OCI-LY7 (cell line): ENCODE measurements around the gene PDHA2. TPM values are rescaled to one million over a fixed set of nuclear protein-coding genes. Genes with fewer than 3 reads are reported as not detected.

Experiments
- BruUV-seq: library from RNA; stranded (reverse); fragments of 400-500 nt; replicated peaks from 2 replicates; lab custom pipeline; 2021; lab: Mats Ljungman, UMichigan
- CTCF ChIA-PET: fragments of 300-600 bp; sonication (Branson Sonifier 250); formaldehyde crosslinking; loops from one replicate; lab custom pipeline; 2022; ENCODE audit warnings: antibody characterized with exemption; ENCODE audit not compliant: unreplicated experiment; lab: Charles Lee
- POLR2A ChIA-PET: fragments of 300-600 bp; sonication (Branson Sonifier 250); formaldehyde crosslinking; loops from one replicate; lab custom pipeline; 2022; ENCODE audit warnings: antibody characterized with exemption; lab: Charles Lee
- DNase-seq: peaks from one replicate; pipeline ENCODE4 v3.0.0-alpha.2; 2015; ENCODE audit warnings: low spot score
- H2AFZ ChIP-seq: fragments of 200-600 bp; sonication (generic), shearing (Covaris generic); 2 replicates; pipeline ENCODE4 v1.6.1; 2014; ENCODE audit warnings: mild to moderate bottlenecking, antibody characterized with exemption, low read length, moderate library complexity
- H3K27ac ChIP-seq: fragments of 200-600 bp; sonication (generic); 2 replicates; pipeline ENCODE4 v1.5.1; 2014; ENCODE audit warnings: mixed run types, low read depth, mild to moderate bottlenecking, moderate library complexity, low read length, inconsistent platforms; ENCODE audit not compliant: poor library complexity, severe bottlenecking
- H3K36me3 ChIP-seq: fragments of 200-600 bp; sonication (generic); 2 replicates; pipeline ENCODE4 v1.6.1; 2014; ENCODE audit warnings: mild to moderate bottlenecking, antibody characterized with exemption, low read length, moderate library complexity, mixed read lengths; ENCODE audit not compliant: insufficient read depth
- H3K4me1 ChIP-seq: fragments of 200-600 bp; sonication (generic); 2 replicates; pipeline ENCODE4 v1.5.1; 2014; ENCODE audit warnings: mild to moderate bottlenecking, low read length; ENCODE audit not compliant: insufficient read depth, poor library complexity, severe bottlenecking
- H3K4me2 ChIP-seq: fragments of 200-600 bp; sonication (generic); 2 replicates; pipeline ENCODE4 v1.6.1; 2014; ENCODE audit warnings: mild to moderate bottlenecking, low read length
- H3K4me3 ChIP-seq: fragments of 200-600 bp; sonication (generic); 2 replicates; pipeline ENCODE4 v1.5.1; 2014; ENCODE audit warnings: mild to moderate bottlenecking, low read depth, low read length; ENCODE audit not compliant: poor library complexity, severe bottlenecking
- H3K79me2 ChIP-seq: fragments of 200-600 bp; sonication (generic); 2 replicates; pipeline ENCODE4 v1.6.1; 2016; ENCODE audit warnings: low read depth, mild to moderate bottlenecking, low read length, moderate library complexity, mixed read lengths; ENCODE audit not compliant: insufficient read depth
- H3K9me2 ChIP-seq: fragments of 200-600 bp; sonication (generic); 2 replicates; pipeline ENCODE4 v1.6.1; 2016; ENCODE audit warnings: mild to moderate bottlenecking, low read length, mixed read lengths; ENCODE audit not compliant: insufficient read depth
- H3K9me3 ChIP-seq: fragments of 200-600 bp; sonication (generic); 2 replicates; pipeline ENCODE4 v1.6.1; 2014; ENCODE audit warnings: mild to moderate bottlenecking, mixed run types, low read length, mixed read lengths
- H4K20me1 ChIP-seq: fragments of 200-600 bp; sonication (generic); 2 replicates; pipeline ENCODE4 v1.6.1; 2014; ENCODE audit warnings: mild to moderate bottlenecking, antibody characterized with exemption, low read length, moderate library complexity, mixed read lengths; ENCODE audit not compliant: insufficient read depth
- EZH2phosphoT487 ChIP-seq: fragments of 200-600 bp; sonication (generic); IDR thresholded peaks from 2 replicates; pipeline ENCODE4 v1.6.1; 2018; ENCODE audit warnings: low read depth, borderline replicate concordance, mild to moderate bottlenecking, mixed run types, antibody characterized with exemption, low read length, moderate library complexity, mixed read lengths
- intact Hi-C: fragments of 100-400 bp; cut with micrococcal nuclease; formaldehyde crosslinking; loops from one replicate; pipeline ENCODE4 v1.10.0; 2022; ENCODE audit not compliant: unreplicated experiment
- small RNA-seq: library from RNA; depleted of rRNA; stranded (forward); fragments of <200 nt; gene quantifications from one replicate; pipeline ENCODE3, GENCODE V24; 2014
- total RNA-seq, 2 experiments: library from RNA; depleted of rRNA in 1 of 2; stranded (reverse); fragments of >200 nt in 1 of 2; shearing (Covaris generic) in 1 of 2; gene quantifications; 2 replicates each; pipeline ENCODE4 v1.2.3, GENCODE V29; 2014 to 2022
- TF ChIP-seq, protein P1 (sequence below): fragments of 200-600 bp; sonication (generic); conservative IDR thresholded peaks from 2 replicates; pipeline ENCODE4 v1.5.1; 2014; ENCODE audit warnings: mild to moderate bottlenecking, antibody characterized with exemption, low read length, moderate library complexity, mixed read lengths

PDHA2 gene
- total RNA-seq, 2 experiments from 2014 or later = not detected

DNA sequence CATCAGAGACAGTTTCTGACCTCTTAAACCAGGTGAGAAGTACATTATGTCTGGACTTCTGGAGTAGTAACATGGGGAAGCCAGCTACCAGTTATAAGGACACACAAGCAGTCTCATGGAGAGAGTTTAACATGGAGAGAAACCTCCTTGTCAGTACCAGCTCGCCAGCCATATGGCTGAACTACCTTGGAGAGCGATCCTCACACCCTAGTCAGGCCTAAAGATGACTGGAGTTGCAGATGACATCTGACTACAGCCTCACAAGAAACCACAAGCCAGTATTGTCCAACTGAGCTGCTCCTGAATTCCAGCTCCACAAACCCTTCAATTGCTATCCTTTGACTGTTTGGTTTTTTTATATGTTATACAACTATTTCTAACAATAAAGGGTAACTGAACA, 49.8 kb downstream of the PDHA2 start:
- CTCF ChIA-PET = no interaction called here
- no peaks in the 10 kb centered on the region for H3K9me2 ChIP-seq
- POLR2A ChIA-PET = interaction anchor here (0.6 kb wide), 1 partner anchor 1795 kb away, joined by 3 read pairs; no protein-coding TSS in a partner anchor
- H3K4me1 ChIP-seq = no peaks in the 10 kb centered on the region
- no peaks in the 10 kb centered on the region for H3K79me2 ChIP-seq
- H3K4me3 ChIP-seq = no peak overlapping the region
- no peak overlapping the region for H2AFZ ChIP-seq
- no peak overlapping the region for H3K27ac ChIP-seq
- H3K4me2 ChIP-seq = no peak overlapping the region
- H4K20me1 ChIP-seq = no peaks in the 10 kb centered on the region
- no peaks in the 10 kb centered on the region for H3K9me3 ChIP-seq
- no peak for TF ChIP-seq EZH2phosphoT487
- TF ChIP-seq, protein P1, sequence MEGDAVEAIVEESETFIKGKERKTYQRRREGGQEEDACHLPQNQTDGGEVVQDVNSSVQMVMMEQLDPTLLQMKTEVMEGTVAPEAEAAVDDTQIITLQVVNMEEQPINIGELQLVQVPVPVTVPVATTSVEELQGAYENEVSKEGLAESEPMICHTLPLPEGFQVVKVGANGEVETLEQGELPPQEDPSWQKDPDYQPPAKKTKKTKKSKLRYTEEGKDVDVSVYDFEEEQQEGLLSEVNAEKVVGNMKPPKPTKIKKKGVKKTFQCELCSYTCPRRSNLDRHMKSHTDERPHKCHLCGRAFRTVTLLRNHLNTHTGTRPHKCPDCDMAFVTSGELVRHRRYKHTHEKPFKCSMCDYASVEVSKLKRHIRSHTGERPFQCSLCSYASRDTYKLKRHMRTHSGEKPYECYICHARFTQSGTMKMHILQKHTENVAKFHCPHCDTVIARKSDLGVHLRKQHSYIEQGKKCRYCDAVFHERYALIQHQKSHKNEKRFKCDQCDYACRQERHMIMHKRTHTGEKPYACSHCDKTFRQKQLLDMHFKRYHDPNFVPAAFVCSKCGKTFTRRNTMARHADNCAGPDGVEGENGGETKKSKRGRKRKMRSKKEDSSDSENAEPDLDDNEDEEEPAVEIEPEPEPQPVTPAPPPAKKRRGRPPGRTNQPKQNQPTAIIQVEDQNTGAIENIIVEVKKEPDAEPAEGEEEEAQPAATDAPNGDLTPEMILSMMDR = no peak
- BruUV-seq = no TSS peak
- no peaks in the 10 kb centered on the region for H3K36me3 ChIP-seq
- intact Hi-C loops = no loop called here
- DNase-seq = no peak

Small RNAs within 50 kb of the gene (small RNA-seq; reads per million reads assigned to genes)
- gene RNU6-1059P = not detected
